Neural cell (in vitro differentiated cells): Measurements from ENCODE around the gene GAPDHS.

Experiments
- EP300 ChIP-seq: fragments of 450-650 bp; conservative IDR thresholded peaks from 2 replicates; pipeline ENCODE4 v1.6.1; 2014; ENCODE audit warnings: antibody characterized with exemption, mild to moderate bottlenecking, moderate library complexity; ENCODE audit not compliant: poor library complexity, severe bottlenecking
- EZH2 ChIP-seq: fragments of 200-600, 300-800 bp; shearing (Covaris generic), sonication (generic); IDR thresholded peaks from 2 replicates; pipeline ENCODE4 v1.6.1; 2014; ENCODE audit warnings: antibody characterized with exemption, low read length, borderline replicate concordance, mild to moderate bottlenecking; ENCODE audit not compliant: insufficient read depth, poor library complexity, severe bottlenecking
- SMC3 ChIP-seq: fragments of 450-650 bp; conservative IDR thresholded peaks from 2 replicates; pipeline ENCODE4 v1.6.1; 2014; ENCODE audit warnings: antibody characterized with exemption, mild to moderate bottlenecking, moderate library complexity; ENCODE audit not compliant: poor library complexity
- TF ChIP-seq, protein P1 (sequence below): fragments of 450-650 bp; IDR thresholded peaks from 2 replicates; pipeline ENCODE4 v1.5.1; 2014; ENCODE audit warnings: antibody characterized with exemption, mild to moderate bottlenecking, moderate library complexity; ENCODE audit not compliant: poor library complexity, severe bottlenecking
- TF ChIP-seq, protein P2 (sequence below): IDR thresholded peaks from 2 replicates; pipeline ENCODE4 v1.6.1; 2012; ENCODE audit warnings: borderline replicate concordance

DNA sequence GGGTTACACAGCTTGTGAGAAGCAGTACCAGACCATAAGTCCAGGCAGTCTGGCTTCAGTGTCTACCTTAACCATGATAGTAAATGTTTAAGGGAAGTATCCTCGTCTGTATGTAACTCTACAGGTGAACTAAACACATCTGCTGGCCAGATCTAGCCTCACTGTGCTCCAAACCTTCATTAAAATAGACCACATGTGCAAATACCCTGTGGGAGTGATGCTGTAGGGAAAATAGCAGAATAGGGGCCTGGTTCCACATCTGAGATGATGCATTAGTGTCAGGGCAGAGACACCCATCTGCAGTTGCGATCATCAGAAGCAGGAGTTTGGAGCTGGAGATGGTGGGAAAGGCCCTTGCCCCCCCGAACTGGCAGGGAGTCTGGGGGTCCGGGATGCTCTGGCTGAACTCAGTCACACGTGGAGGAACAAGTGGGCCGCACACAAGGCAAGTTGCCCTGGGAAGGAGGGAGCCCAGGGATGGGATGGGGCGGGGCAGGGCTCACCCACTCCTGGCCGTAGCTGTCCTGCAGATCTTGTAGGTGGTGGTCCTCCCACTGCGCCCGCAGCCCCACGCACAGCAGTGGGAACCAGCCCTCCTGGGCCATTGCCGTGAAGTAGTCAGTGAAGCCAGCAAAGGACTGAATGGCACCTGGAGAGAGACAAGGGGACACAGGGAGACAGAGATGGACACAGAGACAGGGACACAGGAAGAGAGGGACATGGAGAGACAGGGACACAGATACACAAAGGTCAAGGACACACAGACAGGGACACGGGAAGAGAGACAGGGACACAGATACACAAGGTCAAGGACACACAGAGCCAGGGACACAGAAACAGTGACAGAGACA lies 19.5 kb downstream of the GAPDHS start:
- no peak for TF ChIP-seq EP300
- TF ChIP-seq, protein P1, sequence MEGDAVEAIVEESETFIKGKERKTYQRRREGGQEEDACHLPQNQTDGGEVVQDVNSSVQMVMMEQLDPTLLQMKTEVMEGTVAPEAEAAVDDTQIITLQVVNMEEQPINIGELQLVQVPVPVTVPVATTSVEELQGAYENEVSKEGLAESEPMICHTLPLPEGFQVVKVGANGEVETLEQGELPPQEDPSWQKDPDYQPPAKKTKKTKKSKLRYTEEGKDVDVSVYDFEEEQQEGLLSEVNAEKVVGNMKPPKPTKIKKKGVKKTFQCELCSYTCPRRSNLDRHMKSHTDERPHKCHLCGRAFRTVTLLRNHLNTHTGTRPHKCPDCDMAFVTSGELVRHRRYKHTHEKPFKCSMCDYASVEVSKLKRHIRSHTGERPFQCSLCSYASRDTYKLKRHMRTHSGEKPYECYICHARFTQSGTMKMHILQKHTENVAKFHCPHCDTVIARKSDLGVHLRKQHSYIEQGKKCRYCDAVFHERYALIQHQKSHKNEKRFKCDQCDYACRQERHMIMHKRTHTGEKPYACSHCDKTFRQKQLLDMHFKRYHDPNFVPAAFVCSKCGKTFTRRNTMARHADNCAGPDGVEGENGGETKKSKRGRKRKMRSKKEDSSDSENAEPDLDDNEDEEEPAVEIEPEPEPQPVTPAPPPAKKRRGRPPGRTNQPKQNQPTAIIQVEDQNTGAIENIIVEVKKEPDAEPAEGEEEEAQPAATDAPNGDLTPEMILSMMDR = no peak
- TF ChIP-seq EZH2 = no peak
- TF ChIP-seq SMC3 = no peak
- TF ChIP-seq, protein P2, sequence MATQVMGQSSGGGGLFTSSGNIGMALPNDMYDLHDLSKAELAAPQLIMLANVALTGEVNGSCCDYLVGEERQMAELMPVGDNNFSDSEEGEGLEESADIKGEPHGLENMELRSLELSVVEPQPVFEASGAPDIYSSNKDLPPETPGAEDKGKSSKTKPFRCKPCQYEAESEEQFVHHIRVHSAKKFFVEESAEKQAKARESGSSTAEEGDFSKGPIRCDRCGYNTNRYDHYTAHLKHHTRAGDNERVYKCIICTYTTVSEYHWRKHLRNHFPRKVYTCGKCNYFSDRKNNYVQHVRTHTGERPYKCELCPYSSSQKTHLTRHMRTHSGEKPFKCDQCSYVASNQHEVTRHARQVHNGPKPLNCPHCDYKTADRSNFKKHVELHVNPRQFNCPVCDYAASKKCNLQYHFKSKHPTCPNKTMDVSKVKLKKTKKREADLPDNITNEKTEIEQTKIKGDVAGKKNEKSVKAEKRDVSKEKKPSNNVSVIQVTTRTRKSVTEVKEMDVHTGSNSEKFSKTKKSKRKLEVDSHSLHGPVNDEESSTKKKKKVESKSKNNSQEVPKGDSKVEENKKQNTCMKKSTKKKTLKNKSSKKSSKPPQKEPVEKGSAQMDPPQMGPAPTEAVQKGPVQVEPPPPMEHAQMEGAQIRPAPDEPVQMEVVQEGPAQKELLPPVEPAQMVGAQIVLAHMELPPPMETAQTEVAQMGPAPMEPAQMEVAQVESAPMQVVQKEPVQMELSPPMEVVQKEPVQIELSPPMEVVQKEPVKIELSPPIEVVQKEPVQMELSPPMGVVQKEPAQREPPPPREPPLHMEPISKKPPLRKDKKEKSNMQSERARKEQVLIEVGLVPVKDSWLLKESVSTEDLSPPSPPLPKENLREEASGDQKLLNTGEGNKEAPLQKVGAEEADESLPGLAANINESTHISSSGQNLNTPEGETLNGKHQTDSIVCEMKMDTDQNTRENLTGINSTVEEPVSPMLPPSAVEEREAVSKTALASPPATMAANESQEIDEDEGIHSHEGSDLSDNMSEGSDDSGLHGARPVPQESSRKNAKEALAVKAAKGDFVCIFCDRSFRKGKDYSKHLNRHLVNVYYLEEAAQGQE = no peak
